Medulla oblongata (tissue), 1 donor: ENCODE measurements around the gene AK4.

ENCODE experiments used
- DNase-seq: peaks from one replicate; pipeline ENCODE4 v3.0.0-alpha.2; 2015; ENCODE audit errors: extremely low spot score

AK4 gene

GRCh38 chr1:65176056-65176450 is 28.1 kb downstream of the AK4 start:
- no peak for DNase-seq

GRCh38 chr1:65176591-65176990 is 28.6 kb downstream of the AK4 start:
- DNase-seq = no peak

- DNase-seq = no peak
Measured at GRCh38 chr1:65177457-65177856, 29.5 kb downstream of the AK4 start.

- DNase-seq = no peak
Measured at GRCh38 chr1:65178235-65178634, 30.2 kb downstream of the AK4 start.

- no peak for DNase-seq
Measured at GRCh38 chr1:65179148-65179547, 31.1 kb downstream of the AK4 start.

- DNase-seq = no peak
Measured at GRCh38 chr1:65180977-65181376, 33.0 kb downstream of the AK4 start.

GRCh38 chr1:65182658-65183268 is 34.8 kb downstream of the AK4 start:
- no peak for DNase-seq

GRCh38 chr1:65189576-65190115 is 41.6 kb downstream of the AK4 start:
- no peak for DNase-seq

GRCh38 chr1:65190229-65190628 is 42.2 kb downstream of the AK4 start:
- no peak for DNase-seq

GRCh38 chr1:65193129-65193695 is 45.2 kb downstream of the AK4 start:
- no peak for DNase-seq

- DNase-seq = no peak
Measured at GRCh38 chr1:65195495-65196417, 47.8 kb downstream of the AK4 start.

GRCh38 chr1:65196926-65197325 is 48.9 kb downstream of the AK4 start:
- no peak for DNase-seq

GRCh38 chr1:65197636-65198035 is 49.6 kb downstream of the AK4 start:
- DNase-seq = no peak

- no peak for DNase-seq
Measured at GRCh38 chr1:65198096-65198495, 50.1 kb downstream of the AK4 start.

- DNase-seq = no peak
Measured at GRCh38 chr1:65200411-65200810, 52.4 kb downstream of the AK4 start.

- DNase-seq = no peak
Measured at GRCh38 chr1:65206836-65207235, 58.8 kb downstream of the AK4 start.

- DNase-seq = no peak
Measured at GRCh38 chr1:65207317-65207716, 59.3 kb downstream of the AK4 start.

- DNase-seq = peak; percentile 34
Measured at GRCh38 chr1:65208563-65208973, 60.6 kb downstream of the AK4 start.

GRCh38 chr1:65209005-65209885 is 61.2 kb downstream of the AK4 start:
- peak; percentile 80 for DNase-seq

- no peak for DNase-seq
Measured at GRCh38 chr1:65210325-65210724, 62.3 kb downstream of the AK4 start.

GRCh38 chr1:65211331-65211730 is 63.3 kb downstream of the AK4 start:
- no peak for DNase-seq
